H9 (cell line): ENCODE measurements around the gene FLVCR2. TPM values are rescaled to one million over a fixed set of nuclear protein-coding genes. Genes with fewer than 3 reads are reported as not detected.

ENCODE experiments used
- DNase-seq: peaks from one replicate; pipeline ENCODE4 v3.0.0-alpha.2; 2017
- H2AFZ ChIP-seq: one replicate; pipeline ENCODE4 v1.6.1; 2013; ENCODE audit warnings: mild to moderate bottlenecking, low read length, control low read depth, moderate library complexity
- H2AK5ac ChIP-seq: 2 replicates; pipeline ENCODE4 v1.6.1; 2013; ENCODE audit warnings: low read length, control low read depth, mixed read lengths; ENCODE audit not compliant: insufficient read length
- H2BK120ac ChIP-seq: one replicate; pipeline ENCODE4 v1.6.1; 2013; ENCODE audit warnings: low read depth, mild to moderate bottlenecking, low read length, control low read depth, inconsistent platforms; ENCODE audit not compliant: poor library complexity, severe bottlenecking
- H2BK12ac ChIP-seq: 2 replicates; pipeline ENCODE4 v1.6.1; 2013; ENCODE audit warnings: low read length, control low read depth, mixed read lengths, low read depth; ENCODE audit not compliant: insufficient read length
- H2BK15ac ChIP-seq: 2 replicates; pipeline ENCODE4 v1.6.1; 2013; ENCODE audit warnings: low read depth, low read length, control low read depth
- H2BK20ac ChIP-seq: one replicate; pipeline ENCODE4 v1.6.1; 2013; ENCODE audit warnings: low read depth, mild to moderate bottlenecking, low read length, control low read depth, inconsistent platforms; ENCODE audit not compliant: poor library complexity, severe bottlenecking
- H2BK5ac ChIP-seq: 2 replicates; pipeline ENCODE4 v1.6.1; 2013; ENCODE audit warnings: low read length, control low read depth, mixed read lengths; ENCODE audit not compliant: insufficient read length
- H3K14ac ChIP-seq: 2 replicates; pipeline ENCODE4 v1.6.1; 2013; ENCODE audit warnings: low read length, control low read depth; ENCODE audit not compliant: insufficient read depth
- H3K18ac ChIP-seq: 2 replicates; pipeline ENCODE4 v1.6.1; 2013; ENCODE audit warnings: low read depth, mild to moderate bottlenecking, mixed read lengths, low read length, control low read depth; ENCODE audit not compliant: insufficient read length
- H3K23ac ChIP-seq: 2 replicates; pipeline ENCODE4 v1.6.1; 2013; ENCODE audit warnings: low read length, control low read depth, mixed read lengths, low read depth; ENCODE audit not compliant: insufficient read length
- H3K23me2 ChIP-seq: 2 replicates; pipeline ENCODE4 v1.6.1; 2013; ENCODE audit warnings: low read depth, mild to moderate bottlenecking, mixed read lengths, low read length, control low read depth; ENCODE audit not compliant: insufficient read length, poor library complexity, severe bottlenecking
- H3K27ac ChIP-seq: 2 replicates; pipeline ENCODE4 v1.5.1; 2013; ENCODE audit warnings: low read length, control low read depth, mixed read lengths, low read depth; ENCODE audit not compliant: insufficient read length
- H3K27me3 ChIP-seq: 2 replicates; pipeline ENCODE4 v1.6.1; 2013; ENCODE audit warnings: low read length, control low read depth, inconsistent platforms; ENCODE audit not compliant: insufficient read depth
- H3K4ac ChIP-seq: 2 replicates; pipeline ENCODE4 v1.6.1; 2013; ENCODE audit warnings: low read depth, mild to moderate bottlenecking, control low read depth, inconsistent platforms, low read length, moderate library complexity
- H3K4me1 ChIP-seq: 2 replicates; pipeline ENCODE4 v1.6.1; 2013; ENCODE audit warnings: low read length, control low read depth, inconsistent platforms; ENCODE audit not compliant: insufficient read depth
- H3K4me2 ChIP-seq: 2 replicates; pipeline ENCODE4 v1.6.1; 2013; ENCODE audit warnings: low read length, control low read depth, mixed read lengths; ENCODE audit not compliant: insufficient read length, insufficient read depth
- H3K56ac ChIP-seq: 2 replicates; pipeline ENCODE4 v1.6.1; 2013; ENCODE audit warnings: low read depth, mild to moderate bottlenecking, mixed read lengths, low read length, control low read depth; ENCODE audit not compliant: insufficient read length
- H3K79me1 ChIP-seq: 2 replicates; pipeline ENCODE4 v1.6.1; 2013; ENCODE audit warnings: low read depth, mild to moderate bottlenecking, moderate library complexity, low read length, control low read depth, inconsistent platforms; ENCODE audit not compliant: insufficient read depth, poor library complexity, severe bottlenecking
- H3K79me2 ChIP-seq: 2 replicates; pipeline ENCODE4 v1.6.1; 2013; ENCODE audit warnings: low read length, control low read depth, inconsistent platforms; ENCODE audit not compliant: insufficient read depth
- H3K9ac ChIP-seq: 2 replicates; pipeline ENCODE4 v1.6.1; 2013; ENCODE audit warnings: low read length, control low read depth, mixed read lengths; ENCODE audit not compliant: insufficient read length; ENCODE audit errors: extremely low read depth
- H3K9me3 ChIP-seq: one replicate; pipeline ENCODE4 v1.6.1; 2013; ENCODE audit warnings: low read depth, low read length, inconsistent platforms; ENCODE audit not compliant: control insufficient read depth
- H3T11ph ChIP-seq: one replicate; pipeline ENCODE4 v1.6.1; 2013; ENCODE audit warnings: mild to moderate bottlenecking, low read length, control low read depth, inconsistent platforms
- H4K20me1 ChIP-seq: one replicate; pipeline ENCODE4 v1.6.1; 2013; ENCODE audit not compliant: control insufficient read depth, insufficient read length, insufficient read depth
- H4K5ac ChIP-seq: 2 replicates; pipeline ENCODE4 v1.6.1; 2013; ENCODE audit warnings: low read depth, mild to moderate bottlenecking, mixed read lengths, low read length, control low read depth; ENCODE audit not compliant: insufficient read length
- H4K8ac ChIP-seq: replicated peaks from 2 replicates; pipeline ENCODE4 v1.6.1; 2013; ENCODE audit warnings: low read length, control low read depth, mixed read lengths, low read depth; ENCODE audit not compliant: insufficient read length
- H4K91ac ChIP-seq: 2 replicates; pipeline ENCODE4 v1.6.1; 2013; ENCODE audit warnings: low read depth, mild to moderate bottlenecking, moderate library complexity, mixed read lengths, low read length, control low read depth; ENCODE audit not compliant: insufficient read length
- H3K27ac Mint-ChIP-seq, 3 experiments: 2 replicates in 2 of 3; 3 replicates in 1 of 3; pipeline ENCODE4 v1.8.0; 2020 to 2021; ENCODE audit warnings: mixed read lengths in 3 of 3, mild to moderate bottlenecking in 1 of 3, moderate library complexity in 1 of 3
- H3K27me3 Mint-ChIP-seq: 2 replicates; pipeline ENCODE4 v1.8.0; 2021; ENCODE audit warnings: low read depth, mild to moderate bottlenecking, moderate library complexity, mixed read lengths
- H3K36me3 Mint-ChIP-seq, 3 experiments: 2 replicates in 2 of 3; 3 replicates in 1 of 3; pipeline ENCODE4 v1.8.0; 2020 to 2021; ENCODE audit warnings: low read depth in 3 of 3, mixed read lengths in 3 of 3; ENCODE audit not compliant: insufficient read depth in 1 of 3
- H3K4me1 Mint-ChIP-seq, 2 experiments: 2 replicates each; pipeline ENCODE4 v1.8.0; 2020; ENCODE audit warnings: mixed read lengths in 2 of 2
- H3K4me3 Mint-ChIP-seq, 2 experiments: 2 replicates in 1 of 2; 3 replicates in 1 of 2; pipeline ENCODE4 v1.8.0; 2020 to 2021; ENCODE audit warnings: mild to moderate bottlenecking in 2 of 2, mixed read lengths in 2 of 2, moderate library complexity in 1 of 2
- H3K9me3 Mint-ChIP-seq, 2 experiments: 2 replicates in 1 of 2; 3 replicates in 1 of 2; pipeline ENCODE4 v1.8.0; 2020; ENCODE audit warnings: mild to moderate bottlenecking in 2 of 2, mixed read lengths in 2 of 2, moderate library complexity in 1 of 2
- CTCF ChIP-seq: fragments of 200-600 bp; sonication (generic); conservative IDR thresholded peaks from 3 replicates; pipeline ENCODE4 v1.8.0; 2021; ENCODE audit warnings: antibody characterized with exemption, mild to moderate bottlenecking
- WGBS: extraction: QIAGEN DNeasy Blood & Tissue Kit; methylation state at CpG from one replicate; pipeline ENCODE4 v1.1.7; 2013; ENCODE audit warnings: missing lambda C conversion rate, low lambda C conversion rate, mixed read lengths; ENCODE audit not compliant: insufficient read length; ENCODE audit errors: extremely low coverage; 5-methylcytosine and 5-hydroxymethylcytosine counted together
- total RNA-seq: library from RNA; stranded (reverse); gene quantifications from 2 replicates; pipeline ENCODE4 v1.2.1, GENCODE V29; 2021

Gene FLVCR2
- total RNA-seq, 1 experiment from 2014 or later = 7.1 TPM

GRCh38 chr14:75657331-75657730 is 78.9 kb downstream of the FLVCR2 start:
- Histone ChIP-seq H2BK15ac (no peak overlapping the region), H2BK12ac (no peak overlapping the region), H2BK20ac (no peak overlapping the region), H3T11ph (no peak overlapping the region), H4K20me1 (no peaks in the 10 kb centered on the region), H3K79me2 (peaks cover 4% of the 10 kb centered on the region; the same call in 1 of the 2 replicates), H3K9me3 (no peaks in the 10 kb centered on the region), H3K4ac (no peak overlapping the region), H3K14ac (no peak overlapping the region), H2BK120ac (no peak overlapping the region), H3K23me2 (peaks cover 4% of the 10 kb centered on the region), H3K4me2 (no peak overlapping the region), H4K5ac (no peak overlapping the region), H3K79me1 (no peaks in the 10 kb centered on the region), H3K4me1 (no peaks in the 10 kb centered on the region), H2BK5ac (no peak overlapping the region), H2AK5ac (no peak overlapping the region), H3K23ac (no peak overlapping the region), H2AFZ (no peak overlapping the region), H3K9ac (peak overlapping the region; percentile 11), H4K8ac (no peak overlapping the region), H3K18ac (no peak overlapping the region), H3K27ac (no peak overlapping the region), H3K56ac (no peak overlapping the region), H4K91ac (no peak overlapping the region), H3K27me3 (no peaks in the 10 kb centered on the region)
- no peak for TF ChIP-seq CTCF
- WGBS = no CpG with 5 or more reads among the region's 4 CpGs
- Mint-ChIP-seq H3K27me3 (no peaks in the 10 kb centered on the region; the same call in 1 of the 2 replicates), H3K4me3 (no peak overlapping the region), H3K9me3 (no peaks in the 10 kb centered on the region), H3K27ac (no peak overlapping the region), H3K4me1 (peaks cover 5 to 17% of the 10 kb centered on the region in 2 experiments; a peak in 3 of 4 replicates), H3K36me3 (peaks cover 14 to 42% (median 33%) of the 10 kb centered on the region in 3 experiments; a peak in 6 of 7 replicates)
- DNase-seq = no peak
